Colonic mucosa (tissue), 4 donors: ENCODE results near the gene RASGEF1C. TPM values are rescaled to one million over a fixed set of nuclear protein-coding genes. Genes with fewer than 3 reads are reported as not detected.

Experiments
- DNase-seq: peaks from one replicate; pipeline ENCODE4 v3.0.0-alpha.2; 2020
- H3K27ac ChIP-seq: fragments of 200-600 bp; one replicate; pipeline ENCODE4 v1.8.0; 2021
- H3K27me3 ChIP-seq: fragments of 200-600 bp; one replicate; pipeline ENCODE4 v1.8.0; 2021
- H3K36me3 ChIP-seq: fragments of 200-600 bp; one replicate; pipeline ENCODE4 v1.8.0; 2021
- H3K4me1 ChIP-seq: fragments of 200-600 bp; one replicate; pipeline ENCODE4 v1.8.0; 2021; ENCODE audit warnings: mild to moderate bottlenecking
- H3K4me3 ChIP-seq: fragments of 200-600 bp; one replicate; pipeline ENCODE4 v1.8.0; 2021
- H3K9ac ChIP-seq, 2 donors: one replicate each; pipeline ENCODE4 v1.7.0; 2013; ENCODE audit warnings: control low read depth in 2 of 2, low read depth in 2 of 2, low read length in 2 of 2
- H3K9me3 ChIP-seq: fragments of 200-600 bp; one replicate; pipeline ENCODE4 v1.8.0; 2021
- intact Hi-C: fragments of 100-400 bp; cut with DNase I; formaldehyde crosslinking; loops from one replicate; pipeline ENCODE4 v1.14.1; 2022
- total RNA-seq, 2 donors: library from RNA; stranded (reverse); fragmentation: NEBNext Ultra II Directional in 1 of 2; extraction: Animal tissue kit (Norgen Biotek cat#: 25700) in 1 of 2; gene quantifications; one replicate each; pipeline ENCODE4 v1.2.1, GENCODE V29; 2021
- TF ChIP-seq, protein P1 (sequence below): fragments of 200-600 bp; IDR thresholded peaks from one replicate; pipeline ENCODE4 v1.8.0; 2022; ENCODE audit warnings: antibody characterized with exemption, mild to moderate bottlenecking
- donor health status: healthy.
- donor health status: DM: no; HTN: no; CAD: no.
- donor health status: DM: no; HTN: no; CAD: no.

The RASGEF1C gene
- under 1 TPM in 1 of 2 donors, not detected in 1; 0.85 TPM for total RNA-seq

DNA sequence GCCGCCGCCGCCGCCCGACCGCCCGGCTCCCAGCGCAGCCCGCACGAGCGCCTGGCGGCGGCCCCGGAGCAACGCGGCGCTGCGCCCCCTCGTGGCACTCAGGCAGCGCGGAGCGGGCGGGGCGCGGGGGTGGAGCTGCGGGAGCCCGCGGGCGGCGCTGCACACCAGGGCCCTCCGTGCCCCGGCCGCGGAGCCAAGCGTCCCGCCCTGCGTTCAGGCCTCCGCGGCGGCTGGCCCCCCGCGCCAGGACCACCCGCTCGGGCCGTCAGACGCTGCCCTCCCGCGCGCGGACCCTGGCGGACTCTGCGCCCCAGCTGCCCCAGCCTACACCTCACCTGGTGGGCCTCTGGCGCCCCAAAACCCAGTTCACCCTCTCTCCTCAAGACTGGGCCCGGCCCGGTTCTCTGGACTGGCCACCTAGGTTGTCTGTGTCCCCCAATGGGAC is at the start of gene RASGEF1C:
Gene RASGEF1C (minus strand): TSS at position 75 of the 445 bp plus-strand sequence. CDS start 71,159 bp downstream, outside the sequence.
- H3K27me3 ChIP-seq: peaks cover 14% of the 10 kb centered on the region

DNA sequence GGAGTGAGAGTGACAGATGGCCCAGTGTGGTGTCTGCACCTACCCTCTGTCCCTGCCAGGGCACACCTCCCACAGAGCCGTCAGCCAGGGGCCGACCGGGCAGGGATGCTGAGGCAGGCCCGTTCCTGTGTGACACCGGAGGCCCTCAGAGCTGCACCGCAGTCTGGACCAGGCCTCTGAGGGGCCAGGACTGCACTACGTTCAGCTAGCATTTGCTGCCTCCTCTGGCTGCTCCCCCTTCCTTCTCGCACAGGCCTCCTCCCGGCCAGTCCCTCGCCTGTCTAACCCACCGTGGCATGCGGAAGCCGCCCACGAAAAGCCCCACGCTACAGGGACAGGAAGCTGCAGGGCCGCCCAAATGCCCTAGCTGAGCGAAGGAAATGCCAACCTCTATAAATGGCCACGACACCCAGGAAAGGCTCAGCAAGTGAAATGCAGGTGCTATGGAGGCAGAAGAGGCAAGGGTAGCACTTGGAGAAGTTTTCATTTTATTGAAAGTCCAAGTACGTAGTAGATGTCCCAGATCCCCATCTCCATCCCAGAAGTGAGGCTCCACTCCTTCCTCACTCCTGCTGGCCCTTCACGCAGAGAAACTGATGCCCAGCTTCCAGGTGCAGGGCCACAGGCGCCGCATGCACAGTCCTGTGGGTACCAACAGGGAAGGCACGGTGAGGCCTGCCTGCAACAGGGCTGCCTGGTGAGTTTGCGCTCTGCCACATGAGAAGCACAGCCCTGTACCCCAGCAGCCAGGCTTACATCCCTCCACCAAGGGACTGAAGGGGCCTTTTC is 44.2 kb upstream of the RASGEF1C start:
- Histone ChIP-seq H3K4me1 (no peaks in the 10 kb centered on the region), H3K4me3 (no peak overlapping the region), H3K9ac (no peak overlapping the region), H3K36me3 (peaks cover 7% of the 10 kb centered on the region), H3K27ac (no peak overlapping the region), H3K9me3 (peaks cover 21% of the 10 kb centered on the region), H3K27me3 (no peaks in the 10 kb centered on the region)
- DNase-seq: no peak
- intact Hi-C loops: no loop called here
- TF ChIP-seq, protein P1, sequence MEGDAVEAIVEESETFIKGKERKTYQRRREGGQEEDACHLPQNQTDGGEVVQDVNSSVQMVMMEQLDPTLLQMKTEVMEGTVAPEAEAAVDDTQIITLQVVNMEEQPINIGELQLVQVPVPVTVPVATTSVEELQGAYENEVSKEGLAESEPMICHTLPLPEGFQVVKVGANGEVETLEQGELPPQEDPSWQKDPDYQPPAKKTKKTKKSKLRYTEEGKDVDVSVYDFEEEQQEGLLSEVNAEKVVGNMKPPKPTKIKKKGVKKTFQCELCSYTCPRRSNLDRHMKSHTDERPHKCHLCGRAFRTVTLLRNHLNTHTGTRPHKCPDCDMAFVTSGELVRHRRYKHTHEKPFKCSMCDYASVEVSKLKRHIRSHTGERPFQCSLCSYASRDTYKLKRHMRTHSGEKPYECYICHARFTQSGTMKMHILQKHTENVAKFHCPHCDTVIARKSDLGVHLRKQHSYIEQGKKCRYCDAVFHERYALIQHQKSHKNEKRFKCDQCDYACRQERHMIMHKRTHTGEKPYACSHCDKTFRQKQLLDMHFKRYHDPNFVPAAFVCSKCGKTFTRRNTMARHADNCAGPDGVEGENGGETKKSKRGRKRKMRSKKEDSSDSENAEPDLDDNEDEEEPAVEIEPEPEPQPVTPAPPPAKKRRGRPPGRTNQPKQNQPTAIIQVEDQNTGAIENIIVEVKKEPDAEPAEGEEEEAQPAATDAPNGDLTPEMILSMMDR: no peak

More for the DNA sequence above, at the start of gene RASGEF1C:
- TF ChIP-seq, protein P1: no peak
- peak within 1 kb of the TSS; percentile 29 for H3K4me3 ChIP-seq
- peak; percentile 59 for DNase-seq
- no peak within 1 kb of the TSS for H3K27ac ChIP-seq
- H3K36me3 ChIP-seq: no peaks in the 10 kb centered on the region
- H3K9me3 ChIP-seq: no peaks in the 10 kb centered on the region
- H3K9ac ChIP-seq: no peak within 1 kb of the TSS
- intact Hi-C loops: loop anchor here (10.0 kb wide), 1 partner anchor 106 kb away; no protein-coding TSS in a partner anchor
- H3K4me1 ChIP-seq: no peaks in the 10 kb centered on the region

DNA sequence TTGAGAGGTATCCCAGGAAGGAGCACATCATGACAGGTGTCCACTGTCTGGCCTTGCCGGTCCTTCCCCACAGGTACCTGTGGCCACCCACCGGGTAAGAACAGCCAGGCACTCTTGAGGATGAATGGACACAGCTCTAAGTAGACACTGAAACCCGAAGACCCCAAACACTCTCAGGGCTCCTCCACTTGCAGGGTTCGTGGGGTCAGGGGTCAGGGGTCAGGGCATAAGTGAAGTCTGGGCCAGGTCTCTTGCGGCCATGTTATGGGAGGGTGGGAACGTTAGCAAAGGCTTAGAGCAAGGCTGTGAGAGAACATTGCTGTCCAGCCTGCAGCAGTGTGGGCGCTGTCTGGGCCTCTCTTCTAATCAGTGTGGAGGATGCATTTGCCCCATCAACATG is 42.9 kb upstream of the RASGEF1C start:
- no peak overlapping the region for H3K9ac ChIP-seq

DNA sequence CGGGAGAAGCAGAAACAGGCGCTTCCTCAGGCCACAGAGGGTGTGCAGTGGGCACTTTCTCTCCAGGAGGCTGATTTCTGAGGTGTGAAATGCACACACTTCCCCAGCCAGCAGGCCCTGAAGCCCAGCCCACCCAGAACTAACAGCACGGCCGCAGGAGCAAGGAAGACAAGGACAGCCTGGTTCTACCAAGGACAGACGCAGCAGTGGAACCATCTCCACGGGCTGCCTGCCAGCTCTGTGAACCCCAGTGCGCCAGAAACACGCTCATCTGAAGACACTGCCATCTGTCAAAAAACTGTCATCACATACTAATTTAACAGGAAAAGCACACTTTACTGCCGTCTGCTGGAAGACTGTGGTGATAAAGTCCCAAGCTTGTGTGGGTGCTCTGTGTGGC is 42.1 kb upstream of the RASGEF1C start:
- TF ChIP-seq, protein P1: no peak
- Histone ChIP-seq H3K36me3 (peaks cover 15% of the 10 kb centered on the region), H3K9me3 (peaks cover 12% of the 10 kb centered on the region), H3K27me3 (no peaks in the 10 kb centered on the region), H3K9ac (no peak overlapping the region), H3K4me1 (no peaks in the 10 kb centered on the region), H3K27ac (no peak overlapping the region), H3K4me3 (no peak overlapping the region)
- intact Hi-C loops: no loop called here
- no peak for DNase-seq

More for the DNA sequence above, 42.9 kb upstream of the RASGEF1C start:
- Histone ChIP-seq H3K9me3 (peaks cover 12% of the 10 kb centered on the region), H3K27me3 (no peaks in the 10 kb centered on the region), H3K27ac (no peak overlapping the region), H3K36me3 (peaks cover 13% of the 10 kb centered on the region), H3K4me1 (no peaks in the 10 kb centered on the region), H3K4me3 (no peak overlapping the region)
- TF ChIP-seq, protein P1: no peak
- no peak for DNase-seq
- intact Hi-C loops: no loop called here

DNA sequence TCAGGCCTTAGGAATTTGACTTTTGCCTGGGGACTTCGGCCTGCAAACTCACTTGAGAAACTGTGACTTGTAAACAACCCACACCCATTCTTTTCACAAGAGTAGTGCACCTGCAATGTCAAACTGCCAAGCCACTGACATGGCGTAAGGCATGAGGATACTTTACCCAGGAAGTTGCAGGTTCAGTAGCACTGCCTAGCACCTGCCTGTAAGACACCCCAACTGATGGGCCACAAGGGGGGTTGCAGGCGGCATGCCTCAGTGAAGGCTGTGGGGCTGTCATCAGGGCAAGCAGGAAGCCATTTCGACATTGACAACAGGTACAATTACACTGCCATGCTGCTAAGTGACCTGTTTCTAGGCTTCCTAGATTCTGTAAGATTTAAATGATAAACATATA is 41.3 kb upstream of the RASGEF1C start:
- Histone ChIP-seq H3K36me3 (peaks cover 15% of the 10 kb centered on the region), H3K4me3 (no peak overlapping the region), H3K27ac (no peak overlapping the region), H3K4me1 (no peaks in the 10 kb centered on the region), H3K9me3 (peaks cover 12% of the 10 kb centered on the region), H3K9ac (no peak overlapping the region), H3K27me3 (no peaks in the 10 kb centered on the region)
- intact Hi-C loops: no loop called here
- TF ChIP-seq, protein P1: no peak
- DNase-seq: no peak
